Activated CD4-positive, alpha-beta T cell treated with anti-CD3 and anti-CD28 coated beads, Interleukin-2, Interleukin-6, amounts not matched to agents 100 ng/mL and 50 ng/mL, durations not matched to agents 16 hours and 8 hours (primary cell): ENCODE data around the gene SUMO3.

Source experiments
- DNase-seq: peaks from one replicate; pipeline ENCODE4 v3.0.0-alpha.2; 2020

The SUMO3 gene

GRCh38 chr21:44801468-44802395, 16.1 kb downstream of the SUMO3 start, which contains the start of gene UBE2G2:
Gene UBE2G2, minus strand, starts transcription at chr21:44801820. Its CDS starts 72 bp downstream, at chr21:44801748.
- DNase-seq = peak; percentile 93

DNA sequence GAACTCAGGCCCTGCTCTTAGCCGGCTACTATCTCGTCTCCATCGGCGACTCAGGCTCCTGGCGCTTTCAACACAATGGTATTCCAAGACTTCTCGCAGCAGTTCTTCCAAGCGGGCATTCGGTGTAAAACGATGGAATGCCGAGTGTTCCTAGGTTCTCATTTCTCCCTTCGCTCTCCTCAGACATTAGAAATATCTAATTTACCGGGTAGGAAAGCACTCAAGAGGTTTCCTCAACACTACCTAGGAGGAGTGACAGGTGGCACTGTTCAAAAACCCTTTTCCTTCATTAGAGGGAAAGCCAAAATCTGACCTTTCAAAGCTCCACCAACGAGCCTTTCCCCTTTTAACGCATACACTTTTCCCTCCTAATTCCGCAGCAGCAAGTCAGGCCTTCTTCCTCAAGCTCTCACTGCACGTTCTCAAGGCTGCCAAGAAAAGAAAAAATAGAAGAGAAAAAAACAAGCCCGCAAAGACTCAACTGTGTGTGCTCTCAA, 16.8 kb downstream of the SUMO3 start:
- peak; percentile 39 for DNase-seq

DNA sequence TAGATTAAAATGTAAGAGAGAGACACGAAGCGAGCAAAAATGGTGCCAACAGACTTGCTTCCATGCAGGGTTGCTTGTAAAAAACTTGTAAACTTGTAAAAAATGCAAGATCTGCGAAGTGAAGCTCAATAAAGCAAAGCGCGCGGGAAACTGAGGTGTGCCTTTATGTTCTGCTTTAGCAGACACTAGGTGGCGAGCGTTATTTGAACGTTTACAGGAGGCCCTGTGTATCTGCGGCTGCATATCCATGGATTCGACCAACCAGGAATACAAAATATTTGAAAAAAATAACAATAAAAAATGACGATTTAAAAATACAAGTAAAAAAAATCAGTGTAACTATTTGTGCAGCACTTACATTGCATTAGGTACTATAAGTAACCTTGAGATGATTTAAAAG, 17.8 kb downstream of the SUMO3 start:
- DNase-seq = peak; percentile 39

GRCh38 chr21:44799646-44800045, 18.2 kb downstream of the SUMO3 start:
- no peak for DNase-seq

DNA sequence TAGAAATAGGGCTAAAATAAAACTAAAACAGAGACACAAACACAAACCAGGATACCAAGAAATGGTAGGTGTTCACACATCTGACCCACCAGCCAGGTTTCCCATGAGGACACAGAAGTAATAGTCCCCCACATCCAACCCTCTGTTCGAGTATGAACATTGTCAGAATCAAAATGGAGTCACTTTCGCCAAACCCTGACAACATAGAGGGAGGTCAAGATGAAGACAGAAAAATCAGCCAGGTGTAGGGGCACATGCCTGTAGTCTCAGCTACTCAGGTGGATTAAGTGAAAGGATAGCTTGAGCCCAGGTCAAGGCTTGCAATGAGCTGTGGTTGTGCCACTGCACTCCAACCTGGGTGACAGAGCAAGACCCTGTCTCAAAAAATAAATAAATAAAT, 20.1 kb downstream of the SUMO3 start:
- DNase-seq = no peak

- no peak for DNase-seq
Measured at GRCh38 chr21:44795342-44795741, 22.5 kb downstream of the SUMO3 start.

GRCh38 chr21:44793592-44794374, 24.1 kb downstream of the SUMO3 start:
- no peak for DNase-seq

DNA sequence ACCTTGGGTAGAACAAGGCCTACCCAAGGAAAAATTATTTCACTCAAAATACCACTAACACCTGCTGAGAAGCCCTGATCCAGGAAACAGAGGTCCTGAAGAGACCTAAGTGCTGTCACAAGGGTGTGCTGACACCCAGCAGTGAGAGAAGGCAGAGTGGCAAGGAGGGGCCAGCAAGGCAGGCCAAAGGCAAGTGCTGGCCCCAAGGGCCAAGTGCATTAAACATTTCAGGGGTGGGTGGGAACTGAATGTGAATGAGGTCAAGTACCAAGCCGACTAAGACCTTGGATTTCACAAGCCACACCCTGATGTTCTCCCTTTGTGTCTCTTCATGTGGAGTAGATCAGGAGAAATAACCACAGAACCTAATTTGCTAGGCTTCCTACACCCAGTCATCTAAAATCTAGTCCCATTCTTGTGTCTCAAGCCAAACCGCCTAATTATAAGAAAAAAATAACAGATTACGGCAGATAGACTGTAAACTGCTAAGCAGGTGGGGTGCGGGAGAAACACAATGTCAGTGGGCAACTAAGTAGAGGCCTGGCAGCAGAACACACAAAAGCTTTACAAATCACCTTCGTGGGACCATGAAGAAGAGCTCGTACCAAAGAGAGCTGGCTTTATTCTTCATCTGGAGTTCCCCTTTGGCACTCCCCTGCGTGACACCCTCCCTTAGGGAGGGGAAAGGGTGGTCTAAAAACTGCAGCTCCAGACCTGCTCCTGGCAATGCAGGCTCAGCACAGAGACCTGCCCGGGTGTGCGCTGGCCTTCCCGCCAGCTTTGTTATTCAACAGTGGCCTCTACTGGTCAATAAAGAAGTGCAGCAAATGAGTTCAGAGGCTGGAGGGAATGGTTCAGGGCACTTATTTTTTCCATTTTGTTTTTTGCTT, 24.9 kb downstream of the SUMO3 start:
- DNase-seq = peak; percentile 61

DNA sequence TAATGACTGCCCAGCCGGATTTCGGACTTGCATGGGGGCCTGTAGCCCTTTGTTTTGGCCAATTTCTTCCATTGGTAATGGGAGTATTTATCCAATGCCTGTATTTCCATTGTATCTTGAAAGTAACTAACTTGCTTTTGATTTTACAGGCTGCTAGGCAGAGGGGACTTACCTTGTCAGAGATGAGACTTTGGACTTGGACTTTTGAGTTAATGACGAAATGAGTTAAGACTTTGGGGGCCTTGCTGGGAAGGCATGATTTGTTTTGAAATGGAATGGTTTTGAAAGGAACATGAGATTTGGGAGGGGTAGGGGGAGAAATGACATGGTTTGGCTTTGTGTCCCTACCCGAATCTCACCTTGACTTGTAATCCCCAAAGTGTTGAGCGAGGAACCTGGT, 25.9 kb downstream of the SUMO3 start:
- no peak for DNase-seq

DNA sequence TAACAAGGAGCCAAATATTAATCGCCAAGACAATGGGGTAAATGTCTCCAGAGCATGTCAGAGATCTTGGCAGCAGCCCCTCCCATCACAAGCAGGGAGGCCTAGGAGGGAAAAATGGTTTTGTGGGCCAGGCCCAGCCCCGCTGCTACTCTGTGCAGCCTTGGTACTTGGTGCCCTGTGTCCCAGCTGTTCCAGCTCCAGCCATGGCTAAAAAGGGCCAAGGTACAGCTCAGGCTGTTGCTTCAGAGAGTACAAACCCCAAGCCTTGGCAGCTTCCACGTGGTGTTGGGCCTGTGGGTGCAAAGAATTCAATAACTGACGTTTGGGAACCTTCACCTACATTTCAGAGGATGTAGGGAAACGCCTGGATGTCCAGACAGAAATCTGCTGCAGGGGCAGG, 26.6 kb downstream of the SUMO3 start:
- no peak for DNase-seq

GRCh38 chr21:44790368-44790767, 27.5 kb downstream of the SUMO3 start:
- no peak for DNase-seq

GRCh38 chr21:44789880-44790279, 28.0 kb downstream of the SUMO3 start:
- no peak for DNase-seq

- no peak for DNase-seq
Measured at GRCh38 chr21:44785620-44786335, 32.1 kb downstream of the SUMO3 start.

DNA sequence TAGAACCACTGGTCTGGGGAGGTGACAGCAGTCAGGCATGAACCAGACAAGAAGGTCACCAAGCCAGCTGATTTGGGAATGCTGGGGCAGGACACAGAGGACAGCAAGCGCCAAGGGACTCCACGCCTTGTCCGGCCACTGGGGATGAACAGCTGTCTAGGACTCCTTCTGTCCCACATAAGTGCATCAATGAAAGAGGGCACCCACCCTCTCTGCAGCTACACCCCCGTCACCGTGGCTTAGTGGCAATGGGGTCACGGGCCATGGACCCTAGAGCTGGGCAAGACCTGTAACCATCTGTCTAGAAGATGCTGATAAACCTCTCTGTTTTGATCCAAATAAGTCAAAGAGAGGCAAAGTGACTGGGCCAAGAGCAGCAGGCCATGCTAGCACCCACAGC, 33.1 kb downstream of the SUMO3 start:
- DNase-seq = no peak

DNA sequence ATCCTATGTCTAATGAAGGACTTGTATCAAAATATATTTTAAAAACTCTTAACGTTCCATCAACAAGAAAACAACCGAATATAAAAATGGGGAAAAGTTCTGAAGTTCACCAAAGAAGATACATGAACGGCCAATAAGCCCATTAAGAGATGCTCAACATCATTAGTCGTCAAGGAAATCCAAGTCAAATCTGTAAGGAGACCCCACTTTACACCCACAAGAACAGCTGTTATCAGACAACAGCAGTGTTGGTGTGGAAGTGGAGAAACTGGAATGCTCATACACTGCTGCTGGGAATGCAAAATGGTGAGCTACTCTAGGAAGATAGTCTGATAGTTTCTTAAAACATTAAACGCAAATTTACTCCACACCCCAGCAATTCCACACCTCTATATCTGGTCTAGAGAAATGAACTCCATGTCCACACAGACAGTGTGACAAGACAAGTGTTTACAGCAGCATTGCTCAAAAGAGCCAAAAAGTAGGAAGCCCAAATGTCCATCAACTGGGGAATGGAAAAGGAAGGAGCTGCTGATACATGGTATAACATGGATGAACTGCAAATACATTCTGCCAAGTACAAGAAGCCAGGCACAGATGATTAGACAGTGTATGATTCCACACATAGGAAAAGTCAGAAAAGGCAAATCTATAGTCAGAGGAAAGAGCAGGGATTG, 34.7 kb downstream of the SUMO3 start:
- DNase-seq = no peak

DNA sequence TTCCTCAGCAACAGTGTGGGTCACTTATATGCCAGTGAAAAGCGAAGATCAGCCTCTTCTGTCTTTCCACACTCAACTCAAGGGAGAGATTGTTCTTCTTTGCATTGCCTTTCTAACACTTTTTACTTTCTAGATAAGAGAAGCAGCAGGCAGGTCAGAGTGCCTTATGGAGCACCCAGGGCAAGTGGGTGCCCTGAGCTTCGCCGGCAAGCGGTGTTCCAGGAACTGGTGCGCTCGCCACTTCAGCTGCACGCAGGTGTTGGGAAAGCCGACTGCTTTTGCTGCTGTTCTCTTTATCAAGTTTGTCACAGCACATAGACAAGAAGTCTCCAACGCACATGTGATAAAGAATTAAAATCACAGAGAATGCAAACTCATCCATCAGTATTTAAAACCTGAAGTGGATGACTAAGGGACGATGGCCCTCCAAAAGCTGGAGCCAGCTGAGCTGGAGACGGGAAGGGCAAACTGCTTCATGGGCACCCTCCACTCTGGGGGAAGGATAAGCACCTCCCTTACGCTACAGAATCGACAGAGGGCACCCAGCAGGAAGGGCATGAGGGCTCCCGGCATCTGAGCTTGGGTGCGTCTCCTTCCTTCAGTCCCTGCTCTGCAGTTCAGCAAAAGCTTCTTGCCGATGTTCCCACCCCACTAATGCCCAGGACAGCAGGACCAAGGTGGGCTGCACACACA, 36.9 kb downstream of the SUMO3 start:
- DNase-seq = no peak

GRCh38 chr21:44780137-44780502, 37.7 kb downstream of the SUMO3 start:
- DNase-seq = no peak

DNA sequence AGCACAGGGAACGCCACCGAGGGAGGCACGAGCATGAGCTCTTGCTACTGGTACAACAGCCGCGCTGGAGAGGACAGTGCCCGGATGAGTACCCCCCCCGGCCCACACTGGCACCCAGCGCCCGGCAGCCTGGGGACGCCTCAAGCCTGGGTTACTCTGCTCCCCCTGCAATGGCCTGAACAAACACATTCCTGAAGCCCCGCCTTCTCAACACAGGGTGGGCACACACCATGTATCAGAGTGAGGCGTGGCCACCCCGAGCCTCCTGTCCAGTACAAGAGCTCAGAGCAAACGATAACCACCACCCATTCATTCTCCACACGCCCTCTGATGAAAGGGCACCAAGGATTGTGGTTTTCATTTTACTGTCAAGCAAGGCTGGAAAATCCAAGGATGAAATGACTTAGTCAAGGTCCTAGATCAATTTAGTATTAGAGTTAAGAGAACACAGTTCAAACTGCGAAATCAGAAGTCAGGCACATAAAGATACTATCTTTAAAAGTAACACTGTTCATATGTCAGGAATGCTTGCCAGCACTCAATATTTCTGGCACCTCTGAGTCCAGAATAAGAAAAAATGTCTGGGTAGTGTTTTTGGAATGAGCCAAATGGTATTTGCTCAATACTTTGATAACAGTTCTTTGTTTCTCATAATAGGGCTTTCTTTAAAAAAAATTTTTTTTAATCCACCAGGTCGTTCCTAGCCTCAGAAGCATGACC, 38.3 kb downstream of the SUMO3 start:
- no peak for DNase-seq

DNA sequence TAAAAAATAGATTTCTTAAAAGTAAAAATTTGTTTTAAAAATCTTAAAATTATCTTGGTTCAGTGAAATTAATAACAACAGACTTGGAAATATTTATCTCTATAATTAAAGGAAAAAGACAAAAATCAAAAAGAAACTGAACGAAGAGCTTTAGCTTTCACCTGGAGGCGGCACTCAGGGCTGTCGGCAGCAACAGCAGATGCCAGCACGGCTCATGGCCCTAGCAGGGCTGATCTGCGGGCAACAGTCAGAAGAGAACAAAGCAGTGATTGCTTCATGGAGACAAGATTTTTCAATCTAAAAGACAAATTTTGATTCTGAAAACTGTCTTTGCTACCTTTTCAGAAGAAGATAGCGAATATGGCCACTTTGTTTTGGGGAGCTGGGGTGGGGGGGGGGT, 38.9 kb downstream of the SUMO3 start:
- no peak for DNase-seq

DNA sequence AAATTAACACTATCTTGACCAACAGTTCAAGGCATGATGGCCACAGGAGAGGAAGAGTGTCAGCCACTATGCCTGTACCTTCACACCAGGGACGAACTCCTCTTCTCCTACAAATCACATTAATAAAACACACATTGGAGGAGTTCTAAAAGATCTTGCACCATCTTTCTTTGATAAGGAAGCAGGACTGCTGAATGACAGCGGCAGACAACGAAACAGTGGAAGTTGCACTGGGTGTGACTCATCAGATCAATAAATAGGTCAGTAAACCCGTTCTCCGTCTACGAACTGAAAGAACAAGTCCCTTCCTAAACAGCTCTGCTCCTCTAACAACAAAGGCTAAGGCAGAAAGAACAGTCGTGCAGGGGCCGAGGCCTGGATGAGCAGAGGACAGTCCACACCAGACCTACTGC, 39.4 kb downstream of the SUMO3 start:
- no peak for DNase-seq
